GM18511 (cell line): ENCODE measurements around the gene NPR2.
A peak's percentile ranks its signal among the peaks of the same experiment; 100 is the strongest.

ENCODE experiments used
- ATAC-seq: cut with Tn5 transposase; IDR thresholded peaks from one replicate; pipeline ENCODE4 v1.9.1; 2021; ENCODE audit warnings: mild to moderate bottlenecking, moderate library complexity; ENCODE audit not compliant: unreplicated experiment

NPR2 gene

GRCh38 chr9:35791297-35791921, at the start of gene NPR2:
TSS of gene NPR2 (plus strand) at chr9:35791591. CDS start at chr9:35792409, 818 bp downstream.
- ATAC-seq: no peak

DNA sequence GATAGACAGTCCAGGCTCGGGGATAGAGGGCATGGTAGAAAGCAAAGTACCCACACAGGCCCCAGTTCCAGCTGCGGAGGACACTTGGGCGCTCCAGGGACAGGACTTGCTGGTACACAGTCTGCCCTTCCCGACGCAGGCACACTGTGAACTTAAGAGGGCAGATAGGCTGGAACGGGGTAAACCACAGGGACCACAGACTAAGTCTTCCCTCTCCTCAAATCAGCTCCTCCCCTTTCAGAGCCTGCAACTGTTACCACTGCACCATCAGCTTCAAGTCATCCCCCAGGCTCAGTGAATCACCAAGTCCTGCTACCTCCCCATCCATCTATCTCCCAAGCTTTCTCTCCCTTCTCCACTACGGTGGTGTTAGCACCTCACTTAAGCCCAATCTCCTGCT, 49.7 kb upstream of the NPR2 start:
- no peak for ATAC-seq

- no peak for ATAC-seq
These were observed 47.9 kb upstream of the NPR2 start for GRCh38 chr9:35743452-35743851.

- no peak for ATAC-seq
These were observed 47.4 kb upstream of the NPR2 start for GRCh38 chr9:35743880-35744518.

DNA sequence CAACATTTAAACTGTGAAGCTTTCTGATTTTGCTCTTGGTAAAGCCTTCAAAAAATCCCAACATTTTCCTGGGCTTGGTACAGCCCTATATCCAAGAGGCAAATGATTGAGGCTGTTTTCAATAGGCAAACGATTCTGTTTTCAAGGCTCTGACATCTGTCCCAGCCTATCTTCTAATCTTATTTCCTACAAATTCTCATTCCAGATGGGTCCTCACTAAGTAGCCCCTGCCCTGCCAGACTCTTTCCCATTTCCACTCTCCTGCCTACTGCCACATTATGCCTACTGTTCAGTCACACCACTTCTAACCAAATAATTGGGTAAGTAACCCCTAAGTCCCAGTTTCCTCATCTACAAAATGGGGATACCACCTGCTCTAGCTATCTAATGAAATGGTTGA, 45.8 kb upstream of the NPR2 start:
- ATAC-seq: no peak

DNA sequence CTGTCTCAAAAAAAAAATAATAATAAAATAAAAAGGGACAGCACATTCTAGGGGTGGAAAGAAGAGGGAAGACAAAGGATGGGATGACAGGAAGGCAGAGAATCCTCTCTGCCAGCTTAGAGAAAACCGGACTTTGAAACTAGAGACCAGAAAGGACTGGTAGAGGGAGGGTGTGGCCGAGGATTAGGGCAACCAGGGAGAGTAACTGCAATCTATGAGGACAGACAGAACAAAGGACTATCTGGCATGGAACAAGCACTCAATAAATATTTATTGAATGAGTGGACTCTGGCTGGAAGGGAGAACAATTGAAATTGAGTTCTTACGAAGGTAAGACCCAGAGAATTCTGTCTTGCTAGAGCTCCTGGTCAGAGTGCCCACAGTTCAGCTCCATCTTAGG, 44.8 kb upstream of the NPR2 start:
- ATAC-seq: no peak

DNA sequence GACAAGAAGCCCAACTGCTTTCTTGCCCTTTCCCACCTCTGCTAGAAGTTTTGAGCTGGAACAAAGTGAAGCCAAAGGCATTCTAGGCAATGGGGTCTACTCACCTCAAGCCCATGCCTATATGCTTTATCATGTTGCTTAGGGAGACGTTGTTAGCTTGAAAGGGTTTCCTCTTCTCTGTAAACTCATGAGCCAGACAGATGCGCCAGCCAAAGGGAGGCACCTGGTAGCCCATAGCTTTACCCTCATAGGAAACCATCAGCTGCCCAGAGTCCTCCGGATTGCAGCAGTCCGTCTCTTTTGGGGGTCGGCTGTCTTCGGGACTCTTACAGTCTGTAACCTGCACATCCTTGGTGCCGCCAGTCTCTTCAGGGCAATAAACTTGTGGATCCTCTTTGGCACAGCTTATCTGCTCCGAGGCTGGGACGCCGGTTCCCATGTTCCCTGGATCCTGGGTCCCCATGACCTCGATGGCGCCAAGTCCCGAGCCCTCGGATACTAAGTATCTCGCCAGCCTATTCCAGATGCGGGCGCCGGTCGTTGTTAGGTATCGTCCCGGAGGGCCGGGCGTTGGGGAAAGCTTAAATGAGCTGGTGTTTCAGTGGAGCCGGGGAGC, 43.0 kb upstream of the NPR2 start:
- ATAC-seq: no peak

GRCh38 chr9:35748858-35749514, 42.4 kb upstream of the NPR2 start, which contains the start of the genes GBA2 and RGP1:
TSS of gene GBA2 (minus strand) at chr9:35749228. CDS start at chr9:35748704, 524 bp downstream.
TSS of gene RGP1 (plus strand) at chr9:35749287. CDS start at chr9:35749756, 469 bp downstream.
- ATAC-seq: peak; percentile 87

- peak; percentile 55 for ATAC-seq
These were observed 41.7 kb upstream of the NPR2 start for GRCh38 chr9:35749515-35750255.

DNA sequence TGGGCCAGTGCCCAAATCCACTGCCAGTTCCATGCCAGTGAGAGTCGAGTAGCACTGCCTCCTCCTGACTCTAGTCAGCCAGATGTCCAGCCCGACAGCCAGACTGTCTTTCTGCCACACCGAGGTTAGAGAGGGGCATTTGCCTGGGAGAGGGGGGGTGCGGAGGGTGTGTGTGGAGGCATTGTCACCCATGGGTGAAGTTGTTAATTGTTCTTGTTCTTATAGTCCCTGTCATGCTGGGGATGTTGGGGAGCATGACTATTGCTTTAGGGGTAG, 41.2 kb upstream of the NPR2 start:
- no peak for ATAC-seq

- ATAC-seq: no peak
These were observed 37.9 kb upstream of the NPR2 start for GRCh38 chr9:35753466-35753865.

DNA sequence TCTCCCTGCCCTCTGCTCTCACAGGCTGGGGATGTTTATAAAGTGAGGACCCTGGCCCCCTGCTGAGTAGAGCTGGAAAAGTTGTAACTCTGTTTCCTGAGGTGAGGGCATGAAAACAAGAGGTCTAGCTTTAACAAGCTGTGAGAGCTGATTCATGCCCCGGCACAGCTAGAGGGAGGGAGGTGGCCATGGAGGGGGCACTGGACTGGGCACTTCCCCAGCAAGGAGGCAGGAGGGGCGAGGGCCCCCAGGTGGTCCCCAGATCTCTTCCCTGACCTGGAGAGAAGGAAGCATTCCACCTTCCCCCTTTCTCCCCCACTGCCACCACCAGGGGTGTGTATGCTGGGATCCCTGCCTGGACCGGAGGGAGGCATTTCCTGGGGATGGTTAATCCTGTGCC, 37.1 kb upstream of the NPR2 start, which contains the start of gene MSMP:
Gene MSMP (minus strand): TSS at position 13 of the 400 bp plus-strand sequence. CDS start 147 bp downstream, outside the sequence.
- ATAC-seq: no peak

DNA sequence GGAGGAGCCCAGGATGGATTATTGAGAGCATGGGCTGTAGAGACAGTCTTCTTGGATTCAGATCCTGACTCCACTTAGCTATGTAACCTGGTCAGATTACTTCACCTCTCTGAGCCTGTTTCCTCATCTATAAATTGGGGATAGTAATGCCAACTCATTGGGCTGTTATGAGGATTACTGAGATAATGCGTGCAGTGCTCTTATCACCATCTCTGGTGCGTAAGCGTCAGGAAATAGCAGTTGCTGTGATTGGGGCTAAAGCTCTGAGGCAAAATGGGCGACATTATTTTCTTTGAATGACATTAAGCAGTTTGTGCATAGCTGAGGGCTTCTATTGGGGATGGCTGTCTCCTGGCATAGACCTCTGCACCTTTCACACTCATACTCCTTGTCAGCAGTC, 36.3 kb upstream of the NPR2 start:
- no peak for ATAC-seq

GRCh38 chr9:35756275-35757225, 34.8 kb upstream of the NPR2 start:
- ATAC-seq: peak; percentile 73

DNA sequence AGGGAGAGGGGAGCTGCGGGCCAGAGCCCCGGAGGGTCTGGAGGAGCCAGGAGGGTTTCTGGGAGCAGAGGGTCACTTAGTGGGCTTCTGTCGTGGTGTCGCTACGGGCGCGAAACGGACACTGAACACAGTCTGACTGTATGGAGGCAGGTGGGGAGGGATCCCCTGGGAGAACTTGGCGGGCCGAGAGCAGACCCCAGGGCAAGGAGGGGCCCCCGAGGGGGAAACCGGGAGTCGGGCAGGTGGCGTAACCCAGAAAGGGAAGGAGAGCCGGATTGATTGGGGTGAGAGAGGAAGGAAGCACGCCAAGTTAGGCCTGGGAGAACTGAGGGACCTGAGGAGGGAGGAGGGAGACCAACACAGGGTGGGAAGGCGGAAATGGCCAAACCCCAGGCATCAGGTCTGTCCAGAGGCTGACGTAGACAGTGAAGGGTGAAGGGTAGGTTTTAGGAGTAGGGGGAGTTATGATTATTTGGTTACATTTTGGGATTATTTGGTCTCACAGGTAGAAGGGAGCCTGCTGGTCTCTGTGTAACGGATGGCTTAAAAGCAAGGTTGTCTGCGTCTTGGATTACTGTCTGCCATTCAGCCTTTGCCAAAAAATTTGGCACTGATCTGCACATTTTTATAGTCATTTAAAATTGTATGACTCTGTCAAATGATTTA, 34.0 kb upstream of the NPR2 start:
- ATAC-seq: peak; percentile 54

DNA sequence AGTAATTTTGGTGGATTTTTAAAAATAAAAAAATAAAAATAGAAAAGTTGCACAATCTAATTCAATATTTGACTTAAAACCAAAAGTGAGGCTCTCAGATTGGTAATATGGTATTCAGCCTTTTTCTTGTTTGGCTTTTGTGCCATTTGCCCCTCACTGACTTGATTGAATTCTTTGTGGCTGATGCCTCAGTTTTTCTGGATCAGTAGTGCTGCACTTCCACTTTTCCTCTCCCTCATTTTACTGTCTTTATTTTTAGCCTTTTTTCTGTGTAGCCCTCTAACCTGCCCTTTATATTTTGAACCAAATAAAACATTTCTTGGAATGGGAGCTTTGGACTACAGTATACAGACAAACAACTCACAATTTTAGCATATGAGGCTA, 33.5 kb upstream of the NPR2 start:
- no peak for ATAC-seq

DNA sequence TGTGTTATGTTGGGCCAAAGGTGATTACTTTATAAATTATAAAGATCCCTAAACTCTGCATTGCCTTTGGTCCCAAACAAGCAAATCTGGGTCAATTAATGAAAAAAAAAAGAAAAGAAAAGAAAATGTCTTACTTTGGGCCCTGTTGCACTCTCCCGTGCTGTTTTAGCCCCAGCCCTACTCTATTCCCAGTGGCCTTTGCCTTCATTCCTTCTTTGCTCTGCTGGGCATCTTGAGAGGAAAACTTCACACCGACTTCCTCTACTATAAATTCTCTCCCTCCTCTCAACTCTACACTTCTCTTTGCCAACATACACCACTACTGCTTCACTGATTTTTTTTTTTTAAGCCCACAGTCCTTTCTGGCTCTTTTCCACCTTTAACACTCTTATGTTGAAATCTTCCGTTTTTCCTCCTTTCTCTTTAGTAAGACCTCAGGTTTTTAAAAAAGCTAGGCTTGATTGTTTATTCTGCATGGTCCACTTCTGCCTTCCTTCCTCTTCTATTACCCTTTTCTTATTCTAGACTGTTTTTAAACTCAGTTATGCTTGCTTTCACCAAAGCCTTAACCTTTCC, 32.8 kb upstream of the NPR2 start:
- no peak for ATAC-seq

DNA sequence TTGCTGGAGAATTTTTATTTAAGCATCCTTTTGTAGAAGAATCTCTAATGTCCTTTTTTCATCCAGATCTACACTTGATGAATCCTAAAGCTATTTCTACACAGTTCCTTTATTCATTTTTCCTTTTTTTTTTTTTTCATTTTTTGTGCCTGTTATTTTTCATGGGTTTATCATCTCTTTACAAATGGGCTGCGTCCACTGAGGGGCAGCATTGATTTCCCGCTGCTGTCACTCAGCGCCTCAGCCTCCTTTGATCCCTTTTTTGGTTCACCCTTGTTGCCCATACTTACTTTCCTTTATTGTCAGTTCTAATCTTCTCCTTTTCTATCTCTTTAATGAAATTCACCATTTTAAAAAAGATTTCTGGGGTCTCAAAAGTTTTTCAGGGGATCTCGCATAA, 31.6 kb upstream of the NPR2 start:
- no peak for ATAC-seq

DNA sequence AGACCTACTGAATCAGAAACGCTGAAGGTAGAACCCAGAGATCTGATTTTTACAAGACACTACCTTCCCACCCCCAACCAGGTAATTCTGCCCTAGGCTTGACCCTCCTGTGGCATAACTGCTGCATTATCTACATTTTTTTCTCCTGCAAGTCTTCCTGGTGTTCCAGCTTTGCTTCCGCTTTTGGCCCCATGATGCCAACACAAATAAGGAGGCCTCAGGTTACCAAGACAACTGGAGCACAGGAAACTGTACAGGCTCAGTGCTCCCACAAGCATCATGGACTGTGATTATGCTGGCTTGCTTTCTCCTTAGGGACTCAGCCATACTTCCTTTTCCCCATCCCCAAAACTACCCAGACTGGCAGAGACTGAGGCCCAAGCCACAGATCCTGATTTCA, 30.7 kb upstream of the NPR2 start:
- no peak for ATAC-seq
